Stomach (tissue), 4 donors: ENCODE measurements around the gene CAPZA1.

Experiments used
- CTCF ChIP-seq, 7 experiments: fragments of 450-650 bp in 4 of 7; fragments of 200-600 bp in 3 of 7; sonication (generic) in 3 of 7; IDR thresholded peaks; one replicate each; pipeline ENCODE4 v1.5.1; 2016 to 2019; ENCODE audit warnings: antibody characterized with exemption in 7 of 7, control low read depth in 2 of 7, mild to moderate bottlenecking in 1 of 7
- POLR2AphosphoS5 ChIP-seq, 3 donors: sonication (generic); formaldehyde crosslinking; IDR thresholded peaks; one replicate each; pipeline ENCODE4 v1.6.1; 2016; ENCODE audit warnings: antibody characterized with exemption in 3 of 3

- TF ChIP-seq CTCF (IDR thresholded peaks at IDR 0.05) (no peak), POLR2AphosphoS5 (IDR thresholded peaks at IDR 0.05) (no peak)
Measured at GRCh38 chr1:112717263-112717873, 97.7 kb downstream of the CAPZA1 start.
